MCF 10A (cell line): ENCODE measurements around the gene F7. TPM values are rescaled to one million over a fixed set of nuclear protein-coding genes. Genes with fewer than 3 reads are reported as not detected.

Source experiments
- BruUV-seq: library from RNA; stranded (reverse); fragments of 400-500 nt; replicated peaks from 2 replicates; lab custom pipeline; 2021; lab: Mats Ljungman, UMichigan
- CTCF ChIA-PET: fragments of 300-600 bp; sonication (Branson Sonifier 250); formaldehyde crosslinking; extraction: SDS; loops from one replicate; lab custom pipeline; 2021; ENCODE audit warnings: antibody characterized with exemption, inconsistent platforms; lab: Yijun Ruan, JAX
- POLR2A ChIA-PET: fragments of 300-600, 350-650 bp; sonication (Branson Sonifier 250); formaldehyde crosslinking; extraction: SDS; loops from one replicate; lab custom pipeline; 2020; ENCODE audit warnings: antibody characterized with exemption, inconsistent platforms; lab: Yijun Ruan, JAX
- DNase-seq: peaks from one replicate; pipeline ENCODE4 v3.0.0-alpha.2; 2018; ENCODE audit not compliant: unreplicated experiment
- H3K27ac Mint-ChIP-seq: one replicate; pipeline ENCODE4 v1.8.0; 2022; ENCODE audit warnings: mild to moderate bottlenecking, low read depth, mixed read lengths; ENCODE audit not compliant: unreplicated experiment
- H3K27me3 Mint-ChIP-seq: one replicate; pipeline ENCODE4 v1.8.0; 2022; ENCODE audit warnings: mixed read lengths; ENCODE audit not compliant: insufficient read depth, unreplicated experiment
- H3K36me3 Mint-ChIP-seq: one replicate; pipeline ENCODE4 v1.8.0; 2022; ENCODE audit warnings: mild to moderate bottlenecking, moderate library complexity, mixed read lengths; ENCODE audit not compliant: insufficient read depth, unreplicated experiment
- H3K4me1 Mint-ChIP-seq: one replicate; pipeline ENCODE4 v1.8.0; 2022; ENCODE audit warnings: mixed read lengths; ENCODE audit not compliant: insufficient read depth, unreplicated experiment
- H3K4me3 Mint-ChIP-seq: one replicate; pipeline ENCODE4 v1.8.0; 2022; ENCODE audit warnings: mild to moderate bottlenecking, moderate library complexity, mixed read lengths; ENCODE audit not compliant: unreplicated experiment
- H3K9me3 Mint-ChIP-seq: one replicate; pipeline ENCODE4 v1.8.0; 2022; ENCODE audit warnings: mixed read lengths; ENCODE audit not compliant: unreplicated experiment
- CTCF ChIP-seq: fragments of 200-600 bp; IDR thresholded peaks from one replicate; pipeline ENCODE4 v1.8.0; 2022; ENCODE audit warnings: antibody characterized with exemption, mild to moderate bottlenecking; ENCODE audit not compliant: unreplicated experiment
- intact Hi-C: fragments of 100-400 bp; cut with micrococcal nuclease; formaldehyde crosslinking; loops from 2 replicates; pipeline ENCODE4 v1.14.1; 2022
- total RNA-seq: library from RNA; stranded (reverse); gene quantifications from 2 replicates; pipeline ENCODE4 v1.2.3, GENCODE V29; 2022

The F7 gene
- total RNA-seq, 1 experiment from 2014 or later = not detected

GRCh38 chr13:113138792-113139551, 33.4 kb downstream of the F7 start:
- no peak for TF ChIP-seq CTCF
- no peaks in the 10 kb centered on the region for H3K4me1 Mint-ChIP-seq
- no peaks in the 10 kb centered on the region for H3K9me3 Mint-ChIP-seq
- no peaks in the 10 kb centered on the region for H3K36me3 Mint-ChIP-seq
- H3K27me3 Mint-ChIP-seq = peaks cover 19% of the 10 kb centered on the region
- no TSS peak for BruUV-seq
- no peak for DNase-seq
- CTCF ChIA-PET = no interaction called here
- H3K27ac Mint-ChIP-seq = no peak overlapping the region
- H3K4me3 Mint-ChIP-seq = no peak overlapping the region
- POLR2A ChIA-PET = no interaction called here
- intact Hi-C loops = no loop called here

GRCh38 chr13:113139577-113139976, 34.0 kb downstream of the F7 start:
- CTCF ChIA-PET = no interaction called here
- peaks cover 13% of the 10 kb centered on the region for H3K27me3 Mint-ChIP-seq

GRCh38 chr13:113140677-113141600, 35.3 kb downstream of the F7 start:
- BruUV-seq = no TSS peak
- Mint-ChIP-seq H3K4me1 (no peaks in the 10 kb centered on the region), H3K36me3 (no peaks in the 10 kb centered on the region), H3K4me3 (no peak overlapping the region), H3K9me3 (no peaks in the 10 kb centered on the region), H3K27me3 (peaks cover 21% of the 10 kb centered on the region), H3K27ac (no peak overlapping the region)
- intact Hi-C loops = no loop called here
- ChIA-PET POLR2A (no interaction called here), CTCF (no interaction called here)
- no peak for TF ChIP-seq CTCF
- no peak for DNase-seq

More at GRCh38 chr13:113139577-113139976, 34.0 kb downstream of the F7 start:
- POLR2A ChIA-PET = no interaction called here
- no peak overlapping the region for H3K27ac Mint-ChIP-seq
- no peaks in the 10 kb centered on the region for H3K4me1 Mint-ChIP-seq
- TF ChIP-seq CTCF = no peak
- no peaks in the 10 kb centered on the region for H3K36me3 Mint-ChIP-seq
- no peak for DNase-seq
- BruUV-seq = no TSS peak
- no peaks in the 10 kb centered on the region for H3K9me3 Mint-ChIP-seq
- intact Hi-C loops = no loop called here
- no peak overlapping the region for H3K4me3 Mint-ChIP-seq

- DNase-seq = no peak
- no peak overlapping the region for H3K27ac Mint-ChIP-seq
- no peak overlapping the region for H3K4me3 Mint-ChIP-seq
- no peaks in the 10 kb centered on the region for H3K9me3 Mint-ChIP-seq
- H3K27me3 Mint-ChIP-seq = peaks cover 28% of the 10 kb centered on the region
- no TSS peak for BruUV-seq
- intact Hi-C loops = no loop called here
- no peaks in the 10 kb centered on the region for H3K36me3 Mint-ChIP-seq
- ChIA-PET POLR2A (no interaction called here), CTCF (no interaction called here)
- no peak for TF ChIP-seq CTCF
- H3K4me1 Mint-ChIP-seq = no peaks in the 10 kb centered on the region
Observed at GRCh38 chr13:113141601-113141970, 36.0 kb downstream of the F7 start.
